Fibroblast of peridontal ligament (primary cell): ENCODE results near the gene ARID5B.

ENCODE experiments used
- DNase-seq: peaks from one replicate; pipeline ENCODE4 v3.0.0-alpha.2; 2010; ENCODE audit errors: extremely low read depth

ARID5B gene

GRCh38 chr10:62029401-62029800 is 127.9 kb downstream of the ARID5B start:
- DNase-seq = no peak

- no peak for DNase-seq
Measured at GRCh38 chr10:62031507-62031906, 130.0 kb downstream of the ARID5B start.

- DNase-seq = no peak
Measured at GRCh38 chr10:62033125-62033524, 131.6 kb downstream of the ARID5B start.

- no peak for DNase-seq
Measured at GRCh38 chr10:62034096-62034640, 132.7 kb downstream of the ARID5B start.

- no peak for DNase-seq
Measured at GRCh38 chr10:62036186-62037081, 134.9 kb downstream of the ARID5B start.

- peak; percentile 71 for DNase-seq
Measured at GRCh38 chr10:62037166-62037831, 135.8 kb downstream of the ARID5B start.

GRCh38 chr10:62037890-62038608 is 136.6 kb downstream of the ARID5B start:
- DNase-seq = no peak

GRCh38 chr10:62038609-62039190 is 137.2 kb downstream of the ARID5B start:
- peak; percentile 85 for DNase-seq

GRCh38 chr10:62039954-62040353 is 138.5 kb downstream of the ARID5B start:
- DNase-seq = no peak

- DNase-seq = no peak
Measured at GRCh38 chr10:62040881-62041280, 139.4 kb downstream of the ARID5B start.

GRCh38 chr10:62043421-62044021 is 142.0 kb downstream of the ARID5B start:
- DNase-seq = no peak

- no peak for DNase-seq
Measured at GRCh38 chr10:62044566-62044965, 143.1 kb downstream of the ARID5B start.

- peak; percentile 86 for DNase-seq
Measured at GRCh38 chr10:62045765-62046521, 144.4 kb downstream of the ARID5B start.

- peak; percentile 66 for DNase-seq
Measured at GRCh38 chr10:62046522-62047227, 145.2 kb downstream of the ARID5B start.

- DNase-seq = no peak
Measured at GRCh38 chr10:62047228-62047892, 145.9 kb downstream of the ARID5B start.

- no peak for DNase-seq
Measured at GRCh38 chr10:62047960-62048383, 146.5 kb downstream of the ARID5B start.

- DNase-seq = no peak
Measured at GRCh38 chr10:62048470-62048869, 147.0 kb downstream of the ARID5B start.

- peak; percentile 99 for DNase-seq
Measured at GRCh38 chr10:62048919-62049623, 147.6 kb downstream of the ARID5B start.
